Adrenal gland (tissue), 12 donors: ENCODE measurements around the gene HSPB1. TPM values are rescaled to one million over a fixed set of nuclear protein-coding genes. Genes with fewer than 3 reads are reported as not detected.

Experiments
- DNase-seq, 7 donors: peaks; one replicate each; pipeline ENCODE4 v3.0.0-alpha.2; 2019 to 2020
- H3K27ac ChIP-seq, 5 donors: fragments of 200-600 bp; sonication (generic) in 4 of 5; 1 replicate in 3 of 5; 2 replicates in 2 of 5; pipeline versions ENCODE4 v1.5.1 to v1.8.0; 2016 to 2020; ENCODE audit warnings: mild to moderate bottlenecking in 1 of 5
- H3K27me3 ChIP-seq: fragments of 200-600 bp; 2 replicates; pipeline ENCODE4 v1.8.0; 2021
- H3K36me3 ChIP-seq, 2 donors: fragments of 200-600 bp; replicated peaks in 1 of 2; 1 replicate in 1 of 2; 2 replicates in 1 of 2; pipeline versions ENCODE4 v1.5.1 to v1.8.0; 2018 to 2022
- H3K4me1 ChIP-seq, 2 donors: fragments of 200-600 bp; replicated peaks in 1 of 2; 1 replicate in 1 of 2; 2 replicates in 1 of 2; pipeline versions ENCODE4 v1.5.1 to v1.8.0; 2018 to 2021
- H3K4me3 ChIP-seq, 4 donors: fragments of 200-600 bp; sonication (generic) in 3 of 4; one replicate each; pipeline ENCODE4 v1.5.1; 2016 to 2018
- H3K9me3 ChIP-seq, 3 donors: fragments of 200-600 bp; sonication (generic) in 1 of 3; replicated peaks in 1 of 3; 1 replicate in 2 of 3; 2 replicates in 1 of 3; pipeline versions ENCODE4 v1.5.1 to v1.8.0; 2016 to 2021
- CTCF ChIP-seq, 6 experiments: fragments of 450-650 bp in 4 of 6; fragments of 200-600 bp in 2 of 6; sonication (generic) in 1 of 6; IDR thresholded peaks; 1 replicate in 5 of 6; 2 replicates in 1 of 6; pipeline versions ENCODE4 v1.5.1 to v1.8.0; 2016 to 2021; ENCODE audit warnings: antibody characterized with exemption in 6 of 6, mild to moderate bottlenecking in 2 of 6, moderate library complexity in 1 of 6
- POLR2A ChIP-seq, 2 donors: fragments of 450-650 bp; IDR thresholded peaks; one replicate each; pipeline ENCODE4 v1.6.1; 2017; ENCODE audit warnings: antibody characterized with exemption in 2 of 2, mild to moderate bottlenecking in 2 of 2, moderate library complexity in 1 of 2
- WGBS, 4 donors: extraction: QIAGEN DNeasy Blood & Tissue Kit in 2 of 4; methylation state at CpG; one replicate each; pipeline versions ENCODE4 v1.1.5 to v1.1.7; 2013 to 2017; 5-methylcytosine and 5-hydroxymethylcytosine counted together
- intact Hi-C, 2 donors: fragments of 100-400 bp; cut with DNase I; formaldehyde crosslinking; loops; one replicate each; pipeline versions ENCODE4 v1.14.1 to v1.15.0; 2022 to 2023
- polyA plus RNA-seq, 3 donors: library from polyadenylated mRNA; stranded (reverse); fragments of 200-250 nt in 2 of 3; fragments of 350-450 nt in 1 of 3; fragmentation: Illumina TruSeq in 1 of 3; extraction: RNeasy Lipid Tissue Mini Kit (QIAGEN cat#74804) in 1 of 3; gene quantifications; one replicate each; pipeline ENCODE4 v1.2.3, GENCODE V29; 2013 to 2014
- total RNA-seq, 9 donors: library from RNA; depleted of rRNA in 4 of 9; stranded (reverse); fragments of >200 nt in 4 of 9; fragments of 120-200 nt in 1 of 9; fragmentation: NEBNext Ultra II Directional in 1 of 9; extraction: Animal tissue kit (Norgen Biotek cat#: 25700) in 1 of 9; gene quantifications; one replicate each; pipeline versions ENCODE4 v1.1.0 to v1.2.4, GENCODE V29; 2013 to 2023
- donor health status: healthy with polysubstance abuse.
- donor health status: Bipolar disorder and iron deficiency.
- donor health status: DM: yes; HTN: yes; CAD: no.
- donor health status: DM: no; HTN: no; CAD: no.
- donor health status: DM: no; HTN: no; CAD: no.
- donor health status: DM: yes; HTN: yes; CAD: no.

HSPB1 gene
- total and polyA plus RNA-seq, 12 donors, result 69.5 to 2,276 (median 768) TPM

GRCh38 chr7:76346778-76347177, 44.3 kb downstream of the HSPB1 start:
- TF ChIP-seq CTCF (IDR thresholded peaks at IDR 0.05) (no peak), POLR2A (IDR thresholded peaks at IDR 0.05) (no peak)
- WGBS, 4 donors, result 57 to 66% (median 62%) methylated on average over 8 of the region's 8 CpGs
- DNase-seq, result peak in 2 of 7 donors; percentile 33 to 35
- Histone ChIP-seq H3K36me3 (peaks cover 0 to 68% of the 10 kb centered on the region in 2 donors), H3K4me3 (no peak overlapping the region), H3K27me3 (no peaks in the 10 kb centered on the region), H3K4me1 (peaks cover 27 to 56% of the 10 kb centered on the region in 2 donors), H3K27ac (peak overlapping the region in 2 of 5 donors; percentile 72 to 78), H3K9me3 (no peaks in the 10 kb centered on the region)
- intact Hi-C loops, result no loop called here

- Histone ChIP-seq H3K4me3 (no peak overlapping the region), H3K4me1 (peaks cover 35 to 60% of the 10 kb centered on the region in 2 donors), H3K27ac (peak overlapping the region in 3 of 5 donors; percentile 55 to 78 (median 72)), H3K9me3 (no peaks in the 10 kb centered on the region), H3K27me3 (no peaks in the 10 kb centered on the region), H3K36me3 (peaks cover 0 to 62% of the 10 kb centered on the region in 2 donors)
- TF ChIP-seq POLR2A (IDR thresholded peaks at IDR 0.05) (no peak), CTCF (IDR thresholded peaks at IDR 0.05) (no peak)
- intact Hi-C loops, result no loop called here
- 21 to 29% (median 26%) methylated on average over 5 of the region's 5 CpGs for WGBS, 4 donors
- no peak for DNase-seq
These were observed 45.2 kb downstream of the HSPB1 start for GRCh38 chr7:76347710-76348109.

GRCh38 chr7:76349313-76349885, 46.9 kb downstream of the HSPB1 start:
- no peak for TF ChIP-seq CTCF (IDR thresholded peaks at IDR 0.05)
- no peak for TF ChIP-seq POLR2A (IDR thresholded peaks at IDR 0.05)
- H3K36me3 ChIP-seq, result peaks cover 0 to 46% of the 10 kb centered on the region in 2 donors
- no peak for DNase-seq
- peak overlapping the region in 1 of 5 donors; percentile 55 for H3K27ac ChIP-seq
- intact Hi-C loops, result no loop called here
- H3K9me3 ChIP-seq, result no peaks in the 10 kb centered on the region
- H3K27me3 ChIP-seq, result no peaks in the 10 kb centered on the region
- H3K4me3 ChIP-seq, result no peak overlapping the region
- H3K4me1 ChIP-seq, result peaks cover 41 to 77% of the 10 kb centered on the region in 2 donors
- WGBS, 4 donors, result 81 to 82% (median 81%) methylated on average over 8 of the region's 8 CpGs

GRCh38 chr7:76351372-76351771, 48.9 kb downstream of the HSPB1 start:
- peak in 1 of 7 donors; percentile 9 for DNase-seq
- peaks cover 45 to 96% of the 10 kb centered on the region in 2 donors for H3K4me1 ChIP-seq
- intact Hi-C loops, result no loop called here
- H3K27me3 ChIP-seq, result no peaks in the 10 kb centered on the region
- TF ChIP-seq POLR2A (IDR thresholded peaks at IDR 0.05) (no peak), CTCF (IDR thresholded peaks at IDR 0.05) (no peak)
- peaks cover 0 to 26% of the 10 kb centered on the region in 2 donors for H3K36me3 ChIP-seq
- 85 to 89% (median 88%) methylated on average over 7 of the region's 7 CpGs for WGBS, 4 donors
- no peaks in the 10 kb centered on the region for H3K9me3 ChIP-seq
- no peak overlapping the region for H3K4me3 ChIP-seq
- H3K27ac ChIP-seq, result peak overlapping the region in 2 of 5 donors; percentile 35 to 40
